ENCODE results near the gene KIAA0513.
"Not testable (repeated sequence)": the region's sequence is repeated elsewhere in the genome, so short reads cannot be mapped to it uniquely, and the experiment has no call there.

The KIAA0513 gene

DNA sequence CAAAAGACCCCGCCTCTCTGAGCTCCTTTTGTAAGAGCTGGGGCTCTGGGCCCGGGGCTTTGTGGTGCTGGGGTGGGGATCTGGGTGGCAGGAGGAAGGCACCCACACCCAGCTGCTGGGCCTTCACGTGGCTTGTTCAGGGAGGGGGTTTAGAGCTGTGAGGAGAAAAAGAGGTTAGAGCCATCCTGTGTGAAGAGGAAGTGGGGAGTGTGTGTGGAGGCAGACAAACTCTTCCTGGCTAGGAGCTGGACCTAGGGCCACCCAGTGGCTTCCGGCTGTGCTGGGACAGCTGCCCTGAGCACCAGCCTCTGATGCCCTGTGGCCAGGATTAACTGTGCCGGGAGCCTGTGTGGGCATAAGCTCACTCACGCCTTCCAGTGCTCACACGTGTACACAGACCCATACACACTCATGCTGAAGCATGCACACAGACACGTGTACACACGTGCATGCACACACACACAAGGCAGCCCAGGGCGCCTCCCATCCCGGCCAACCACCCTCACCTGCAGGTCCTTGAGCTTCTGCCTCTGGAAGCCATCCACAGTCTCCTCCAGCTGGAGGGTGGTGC, 77.3 kb downstream of the KIAA0513 start:
- DNase-seq, result peak in 17 of 58 donors; percentile 13 to 57 (median 26)

DNA sequence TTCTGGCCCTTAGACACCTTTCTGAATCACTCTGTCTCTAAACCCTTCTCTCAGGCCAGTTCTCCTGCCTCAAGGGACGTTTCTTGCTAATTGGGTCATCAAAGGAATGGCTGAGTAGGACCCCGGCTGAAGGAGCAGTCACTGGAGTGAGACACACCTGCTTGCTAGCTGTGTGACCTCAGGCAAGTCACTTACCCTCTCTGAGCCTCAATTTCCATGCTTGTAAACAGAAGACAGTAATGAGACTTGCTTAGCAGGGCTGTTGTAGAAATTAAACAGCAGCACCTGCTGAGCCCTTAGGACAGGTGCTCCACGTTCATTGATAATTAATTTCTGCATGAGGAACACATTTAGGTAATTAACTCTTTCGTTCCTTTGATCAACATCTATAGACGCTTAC, 77.9 kb downstream of the KIAA0513 start:
- no peak for DNase-seq

DNA sequence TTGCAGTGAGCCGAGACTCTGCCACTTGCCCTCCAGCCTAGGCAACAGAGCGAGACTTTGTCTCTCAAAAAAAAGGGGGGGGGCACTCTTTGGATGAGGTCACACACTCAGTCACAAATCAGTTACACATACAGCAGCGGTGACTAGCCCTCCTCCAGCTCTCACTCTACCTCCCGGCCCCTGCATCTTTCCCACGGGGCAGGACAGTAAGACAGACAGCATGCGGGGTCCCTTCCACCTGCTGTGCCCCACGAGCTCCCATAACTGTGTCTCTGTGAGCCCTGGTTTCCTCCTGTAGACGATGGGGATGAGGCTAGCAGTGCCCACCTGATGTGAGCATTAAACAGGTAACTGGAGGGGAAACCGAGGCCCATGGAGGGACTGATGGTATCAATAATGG, 79.5 kb downstream of the KIAA0513 start:
- DNase-seq, result no peak

DNA sequence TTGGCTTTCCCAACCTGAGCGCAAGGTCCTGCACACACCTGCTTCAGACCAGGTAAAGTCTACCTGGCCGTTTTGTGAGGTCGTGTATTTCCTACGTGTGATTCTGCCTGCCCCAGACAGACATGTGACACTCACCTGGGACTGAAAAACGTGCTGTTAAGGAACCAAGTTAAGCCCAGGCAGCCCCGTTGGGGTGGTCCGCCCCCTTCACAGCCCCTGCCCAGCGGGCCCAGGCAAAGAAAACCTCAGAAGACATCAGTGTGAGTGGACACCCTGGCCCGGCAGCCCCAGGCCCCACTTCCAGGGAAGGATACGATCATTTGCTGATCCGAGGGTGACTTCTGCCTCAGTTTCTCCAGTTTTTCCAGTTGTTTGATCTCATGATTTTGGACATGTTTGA, 79.9 kb downstream of the KIAA0513 start:
- no peak for DNase-seq

DNA sequence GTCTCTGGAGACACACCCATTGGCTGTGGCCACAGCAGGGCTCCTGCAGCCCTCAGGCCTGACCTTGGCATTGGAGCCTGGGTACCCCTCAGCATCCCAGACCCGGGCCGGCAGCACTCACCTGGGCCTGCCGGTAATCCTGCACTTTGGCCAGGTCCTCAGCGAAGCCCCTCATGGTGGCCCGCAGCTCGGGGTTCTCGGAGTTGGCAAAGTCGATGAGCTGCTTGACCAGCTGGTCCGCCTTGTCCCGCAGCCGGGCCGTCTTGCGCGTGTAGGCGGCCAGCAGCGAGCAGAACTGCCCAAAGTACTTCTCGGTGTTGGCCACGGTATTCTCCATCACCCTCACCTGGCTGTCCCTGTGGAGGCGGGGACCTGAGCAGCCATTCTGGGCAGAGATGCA, 82.5 kb downstream of the KIAA0513 start:
- no peak for DNase-seq

DNA sequence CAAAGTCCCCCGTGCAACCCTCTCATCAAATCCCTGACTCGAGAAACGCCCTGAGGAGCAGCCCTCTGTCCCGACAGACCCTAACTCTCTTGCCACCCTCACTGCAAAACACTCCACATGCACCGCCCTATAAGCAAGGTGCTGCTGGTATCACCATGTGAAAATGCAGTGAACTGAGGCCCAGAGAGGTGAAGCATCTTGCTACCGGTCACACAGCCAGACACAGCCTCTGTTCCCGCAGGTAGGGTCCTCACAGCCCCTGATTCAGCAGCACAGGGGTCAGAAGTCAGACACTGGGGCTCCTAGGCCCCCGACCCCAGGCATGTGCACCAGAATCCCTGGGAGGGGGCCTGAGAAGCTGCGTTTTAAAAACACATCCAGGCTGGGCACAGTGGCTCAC, 83.6 kb downstream of the KIAA0513 start:
- no peak for DNase-seq

DNA sequence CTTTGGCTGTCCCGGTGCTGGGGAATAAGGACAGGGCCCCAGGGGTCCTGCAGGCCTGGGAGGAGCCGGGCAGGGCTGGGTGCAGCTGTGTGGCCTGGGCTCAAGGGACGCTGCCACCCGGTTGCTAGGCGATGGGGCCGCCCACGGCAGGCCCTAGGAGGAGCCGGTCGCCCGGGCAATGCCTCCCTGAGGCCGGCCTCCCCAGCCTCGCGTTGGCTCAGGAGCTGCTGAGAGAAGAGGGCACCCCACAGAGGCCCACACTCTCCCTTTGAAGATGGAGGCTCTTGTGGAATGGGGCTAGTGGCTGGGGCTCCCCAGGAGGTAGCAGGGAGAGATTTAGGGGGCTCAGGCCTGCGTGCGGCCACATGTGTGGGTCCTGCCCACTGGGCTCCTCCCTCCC, 84.8 kb downstream of the KIAA0513 start, which contains the start of gene CIBAR2:
TSS of gene CIBAR2 (minus strand) at position 109 of the 400 bp plus-strand sequence. CDS start 120 bp downstream, outside the sequence.
- no peak for DNase-seq

DNA sequence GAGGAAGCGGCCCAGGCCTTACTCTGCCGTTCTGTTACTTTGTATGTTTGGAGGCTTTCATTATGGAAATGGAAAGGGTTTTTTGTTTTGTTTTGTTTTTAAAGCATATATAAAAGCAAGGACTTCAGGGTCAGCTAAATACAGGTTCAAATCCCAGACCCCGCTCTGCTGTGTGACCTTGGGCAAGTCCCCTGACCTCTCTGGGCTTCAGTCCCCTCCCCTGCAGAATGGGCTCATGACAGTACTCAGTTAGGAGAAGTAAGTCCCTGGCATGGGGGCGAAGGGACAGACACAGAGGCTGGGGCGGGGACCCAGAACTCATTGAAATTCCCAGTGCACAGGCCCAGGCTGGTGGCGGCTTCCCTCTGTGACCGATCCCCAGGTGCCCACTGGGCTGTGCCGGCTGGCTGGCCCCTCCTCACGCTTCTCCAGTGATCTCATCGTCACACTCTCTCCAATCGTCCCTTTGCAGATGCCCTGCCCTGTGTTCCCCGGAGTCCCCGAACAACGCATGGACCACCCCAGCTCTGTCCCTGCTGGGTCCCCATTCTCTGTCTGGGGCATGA, 85.7 kb downstream of the KIAA0513 start:
- DNase-seq, result no peak

DNA sequence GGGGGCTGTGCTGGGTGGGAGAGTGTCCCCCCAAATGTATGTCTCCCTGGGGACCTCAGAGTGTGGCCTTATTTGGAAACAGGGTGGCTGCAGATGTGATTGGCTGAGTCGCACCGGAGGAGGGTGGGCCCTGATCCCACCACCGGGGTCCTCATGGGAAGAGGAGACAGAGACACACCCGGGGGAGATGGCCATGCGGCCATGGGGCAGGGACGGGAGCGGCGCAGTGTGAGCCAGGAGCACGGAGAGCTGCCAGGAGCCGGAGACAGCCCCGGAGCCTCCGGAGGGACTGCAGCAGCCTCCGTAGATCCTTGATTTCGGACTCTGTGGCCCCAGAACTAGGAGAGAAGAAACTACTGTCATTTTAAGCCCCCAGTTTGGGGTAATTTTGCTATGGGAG, 86.3 kb downstream of the KIAA0513 start:
- DNase-seq, result no peak

DNA sequence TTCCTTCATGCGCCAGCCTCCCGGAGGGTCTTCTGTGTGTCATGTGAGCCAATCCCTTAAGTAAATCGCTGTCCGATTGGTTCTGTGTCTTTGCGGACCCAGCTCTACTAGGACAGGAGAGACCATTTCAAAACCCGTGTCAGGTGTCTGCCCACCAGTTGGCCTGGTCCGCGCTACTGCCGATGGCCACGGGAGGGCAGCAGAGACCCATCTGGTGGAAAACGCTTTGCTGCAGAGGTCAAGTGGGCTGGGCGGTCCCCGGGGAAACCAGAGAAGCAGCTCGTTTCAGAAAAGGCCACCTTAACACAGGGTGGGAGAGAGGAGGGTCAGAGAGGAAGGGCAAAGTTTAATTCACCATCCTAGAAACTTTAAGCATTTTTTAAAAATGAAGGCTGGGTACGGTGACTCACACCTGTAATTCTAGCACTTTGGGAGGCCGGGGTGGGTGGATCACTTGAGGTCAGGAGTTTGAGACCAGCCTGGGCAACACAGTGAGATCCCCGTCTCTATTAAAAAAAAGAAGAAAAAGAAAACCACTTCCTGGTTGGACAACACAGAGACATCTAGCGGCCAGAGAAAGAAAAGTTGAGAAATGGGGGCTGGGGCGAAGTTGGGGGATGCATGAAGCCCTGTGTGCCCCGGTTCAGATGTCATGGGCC, 87.4 kb downstream of the KIAA0513 start:
- DNase-seq, result peak in 56 of 58 donors; percentile 7 to 92 (median 62)

DNA sequence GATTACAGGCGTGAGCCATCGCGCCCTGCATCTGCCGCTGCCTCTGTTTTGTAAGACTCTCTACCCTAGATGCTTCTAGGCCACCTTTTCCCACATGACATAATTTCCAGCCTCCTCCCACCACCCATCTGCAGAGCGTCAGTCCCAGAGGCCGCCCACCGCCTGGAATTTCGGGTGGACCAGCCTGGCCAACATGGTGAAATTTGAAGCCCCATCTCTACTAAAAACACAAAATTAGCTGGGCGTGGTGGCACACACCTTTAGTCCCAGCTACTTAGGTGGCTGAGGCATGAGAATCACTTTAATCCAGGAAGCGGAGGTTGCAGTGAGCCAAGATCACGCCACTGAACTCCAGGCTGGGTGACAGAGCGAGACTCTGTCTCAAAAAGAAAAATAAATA, 89.8 kb downstream of the KIAA0513 start:
- no peak for DNase-seq

DNA sequence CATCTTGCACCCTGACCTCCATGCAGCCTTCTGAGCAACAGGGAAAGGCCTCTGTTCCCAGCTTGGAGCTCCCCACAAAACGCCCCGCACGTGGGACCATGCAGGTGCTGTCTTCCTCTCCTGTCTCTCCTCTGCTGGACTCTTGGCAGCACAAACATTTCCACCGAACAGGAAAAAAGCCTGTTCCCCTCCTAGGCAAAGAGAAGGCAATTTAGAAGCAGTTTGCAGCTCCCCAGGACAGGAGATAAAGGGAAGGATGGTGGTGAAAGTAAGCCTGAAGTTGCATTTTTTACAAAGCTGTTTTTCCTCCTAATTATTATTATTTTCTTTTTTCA, 92.4 kb downstream of the KIAA0513 start:
- DNase-seq, result no peak

DNA sequence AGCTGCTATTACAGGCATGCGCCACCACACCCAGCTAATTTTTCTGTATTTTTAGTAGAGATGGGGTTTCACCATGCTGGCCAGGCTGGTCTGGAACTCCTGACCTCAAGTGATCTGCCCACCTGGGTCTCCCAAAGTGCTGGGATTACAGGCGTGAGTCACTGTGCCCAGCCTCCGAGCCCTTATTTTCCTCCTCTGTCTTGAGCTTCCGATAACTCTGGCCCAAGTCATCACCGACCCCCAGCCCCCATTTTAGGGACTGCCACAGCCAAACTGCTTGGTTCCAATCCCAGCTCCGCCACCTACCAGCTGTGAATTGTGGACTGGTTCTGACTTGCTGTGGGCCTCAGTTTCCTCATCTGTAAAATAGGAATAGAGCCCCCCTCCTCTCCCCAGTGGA, 95.8 kb downstream of the KIAA0513 start:
- not testable (repeated sequence) for DNase-seq

DNA sequence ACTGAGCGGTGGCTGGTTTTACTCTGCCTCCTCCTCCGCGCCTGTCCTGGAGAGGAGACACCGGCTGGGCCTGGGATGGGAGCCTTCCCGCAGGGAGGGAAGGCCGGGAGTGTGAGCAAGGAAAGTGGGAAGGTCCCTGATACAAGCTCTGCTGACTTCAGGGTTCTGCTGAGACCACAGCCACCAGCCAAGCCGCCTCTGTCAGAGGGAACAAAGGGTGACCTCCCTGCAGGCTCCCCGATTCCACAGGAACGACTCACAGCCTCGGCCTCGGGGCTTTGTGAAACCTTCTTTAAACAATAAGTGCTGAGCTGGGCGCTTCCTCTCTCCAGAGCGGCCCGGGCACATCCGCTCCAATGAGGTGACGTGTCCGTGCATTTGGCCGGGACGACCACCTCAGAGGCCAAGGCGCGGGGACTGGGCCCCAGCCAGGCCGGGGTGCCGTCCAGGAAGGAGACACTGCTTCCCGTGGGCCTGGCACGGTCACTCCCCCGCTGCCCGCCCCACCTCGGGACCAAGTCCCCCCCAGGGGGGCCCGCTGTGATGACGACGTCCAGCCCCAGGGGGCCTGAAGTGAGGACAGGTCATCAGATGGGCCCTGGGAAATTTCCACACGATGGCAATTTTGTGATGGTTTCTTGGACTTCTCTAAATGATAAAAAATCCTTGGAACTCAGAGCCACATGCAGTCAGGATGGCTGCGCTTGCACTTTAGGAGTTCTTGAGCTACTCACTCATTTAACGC, 96.5 kb downstream of the KIAA0513 start:
- peak in 41 of 58 donors; percentile 10 to 78 (median 43) for DNase-seq

DNA sequence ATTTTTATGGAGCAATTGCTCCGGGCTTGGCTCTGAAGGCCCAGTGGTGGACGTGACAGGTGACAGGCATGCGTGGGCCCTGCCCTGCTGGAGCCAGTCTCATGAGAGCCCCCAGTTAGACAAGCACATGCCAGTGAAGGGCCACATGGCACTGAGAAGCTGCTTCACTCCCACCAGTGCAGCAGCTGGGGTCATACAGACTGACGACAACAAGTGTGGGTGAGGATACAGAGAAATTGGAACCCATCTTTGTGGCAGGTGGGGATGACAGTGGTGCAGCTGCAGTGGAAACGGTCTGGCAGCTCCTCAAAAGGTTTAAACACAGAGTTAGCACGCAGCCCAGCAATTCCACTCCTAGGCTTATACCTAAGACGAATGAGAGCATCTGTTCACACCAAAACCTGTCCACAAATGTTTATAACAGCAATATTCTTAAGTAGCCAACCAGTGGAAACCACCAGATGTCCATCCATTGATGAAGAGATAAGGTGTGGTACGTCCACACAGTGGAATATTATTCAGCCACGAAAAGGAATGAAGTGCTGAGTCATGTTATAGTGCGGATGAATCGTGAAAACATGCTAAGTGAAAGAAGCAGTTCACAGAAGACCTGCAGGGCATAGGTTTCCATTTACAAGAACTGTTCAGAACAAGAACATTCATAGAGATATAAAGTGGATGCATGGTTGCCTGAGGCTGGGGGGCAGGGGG, 97.2 kb downstream of the KIAA0513 start:
- DNase-seq, result no peak

DNA sequence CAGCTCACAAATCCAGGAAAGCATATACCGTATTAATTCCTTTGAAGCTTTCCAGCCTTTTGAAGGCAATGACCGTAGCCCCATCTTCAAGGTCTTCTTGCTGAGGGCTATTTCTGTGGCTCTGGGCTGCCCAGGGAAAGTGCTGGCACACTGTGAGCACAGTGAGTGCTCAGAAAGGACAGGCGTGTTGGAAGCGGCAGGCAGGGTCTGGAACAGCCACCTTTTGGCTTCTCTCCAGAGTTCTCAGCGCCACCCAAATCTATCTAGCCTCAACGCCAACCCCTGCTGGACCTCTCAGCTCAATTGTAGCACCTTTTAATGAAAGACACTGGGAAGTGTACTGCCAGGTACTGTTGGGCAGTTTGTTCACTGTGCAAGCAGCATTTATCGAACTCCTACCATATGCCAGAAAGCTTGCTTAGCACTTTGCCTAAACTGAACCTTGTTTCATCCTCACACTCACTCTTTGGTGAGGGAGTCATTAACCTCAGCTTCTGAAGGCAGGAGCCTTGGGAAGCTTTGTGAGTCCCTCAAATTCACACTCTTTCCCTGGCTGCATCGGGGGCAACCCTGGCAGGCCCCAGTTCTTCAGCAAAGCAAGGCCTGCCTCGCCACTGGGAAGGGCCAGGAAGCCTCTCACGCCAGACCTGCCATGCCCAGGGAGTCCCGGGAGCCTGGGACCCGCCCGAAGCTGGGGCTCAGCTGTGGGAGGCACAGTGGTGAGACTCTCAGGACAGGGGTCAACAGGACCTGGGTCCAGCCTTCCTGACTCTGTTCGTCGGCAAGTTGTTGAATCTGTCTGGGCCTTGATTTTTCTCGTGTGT, 98.2 kb downstream of the KIAA0513 start:
- peak in 6 of 58 donors; percentile 10 to 36 (median 27) for DNase-seq

DNA sequence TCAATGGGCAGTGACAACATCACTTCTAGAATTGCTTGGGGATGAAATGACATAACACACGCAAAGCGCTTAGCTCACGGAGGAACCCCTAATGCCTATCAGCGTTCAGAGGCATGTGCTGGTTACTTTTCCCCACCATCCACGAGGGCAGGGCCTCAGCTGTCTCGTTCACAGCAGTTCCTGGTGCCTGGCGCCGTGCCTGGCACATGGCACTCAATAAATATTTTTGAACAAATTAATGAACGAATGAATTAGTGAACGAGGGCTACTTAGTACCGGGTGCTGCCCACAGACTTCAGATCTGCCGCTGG, 98.8 kb downstream of the KIAA0513 start:
- DNase-seq, result no peak

DNA sequence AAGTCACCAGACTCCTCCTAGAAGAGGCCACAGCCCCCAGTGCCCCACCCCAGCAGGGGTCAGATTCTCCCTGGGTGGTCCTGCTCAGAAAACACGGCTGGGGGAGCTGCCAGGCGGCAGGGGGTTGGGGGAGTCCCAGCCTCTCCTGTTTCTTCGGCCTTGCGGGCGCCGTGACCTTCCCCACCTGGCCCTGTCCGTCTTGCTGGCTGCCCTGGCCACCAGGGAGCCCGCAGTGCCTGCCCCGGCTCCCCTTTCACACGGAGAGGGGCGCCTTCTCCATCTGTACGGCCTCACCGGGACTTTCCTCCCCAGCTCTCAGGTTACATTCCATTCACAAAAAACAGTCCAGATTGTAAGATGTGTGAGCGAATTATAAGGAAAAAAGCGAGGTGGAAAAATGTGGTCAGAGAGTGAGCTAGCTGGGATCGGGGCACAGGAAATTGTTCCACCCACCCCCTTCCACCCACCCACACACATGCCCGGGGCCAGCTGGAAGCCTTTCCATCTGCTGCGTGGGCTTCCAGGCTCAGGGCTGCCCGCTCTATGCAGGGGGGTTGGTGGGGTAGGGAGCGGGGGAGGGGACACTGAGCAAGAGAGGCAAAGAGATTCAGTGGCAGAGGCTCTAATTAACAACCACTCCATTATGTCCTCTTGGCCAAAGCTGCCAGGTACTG, 99.2 kb downstream of the KIAA0513 start:
- peak in 39 of 58 donors; percentile 18 to 75 (median 46) for DNase-seq

DNA sequence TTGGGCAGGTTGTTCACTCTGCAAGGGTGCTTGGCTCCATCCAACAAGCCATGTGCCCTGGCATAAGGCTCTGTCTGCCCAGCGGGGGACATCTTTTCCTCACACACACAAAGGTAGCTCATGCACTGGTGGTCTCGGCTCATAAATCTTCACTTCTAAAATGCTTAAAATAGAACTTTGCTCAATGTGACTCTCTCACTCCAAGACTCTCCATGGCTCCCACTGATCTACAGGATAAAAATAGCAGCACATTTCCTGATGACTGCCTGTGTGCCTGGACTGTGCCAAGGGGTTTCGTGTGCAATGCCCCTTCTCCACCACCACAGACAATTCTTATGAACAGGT, 99.8 kb downstream of the KIAA0513 start:
- no peak for DNase-seq

DNA sequence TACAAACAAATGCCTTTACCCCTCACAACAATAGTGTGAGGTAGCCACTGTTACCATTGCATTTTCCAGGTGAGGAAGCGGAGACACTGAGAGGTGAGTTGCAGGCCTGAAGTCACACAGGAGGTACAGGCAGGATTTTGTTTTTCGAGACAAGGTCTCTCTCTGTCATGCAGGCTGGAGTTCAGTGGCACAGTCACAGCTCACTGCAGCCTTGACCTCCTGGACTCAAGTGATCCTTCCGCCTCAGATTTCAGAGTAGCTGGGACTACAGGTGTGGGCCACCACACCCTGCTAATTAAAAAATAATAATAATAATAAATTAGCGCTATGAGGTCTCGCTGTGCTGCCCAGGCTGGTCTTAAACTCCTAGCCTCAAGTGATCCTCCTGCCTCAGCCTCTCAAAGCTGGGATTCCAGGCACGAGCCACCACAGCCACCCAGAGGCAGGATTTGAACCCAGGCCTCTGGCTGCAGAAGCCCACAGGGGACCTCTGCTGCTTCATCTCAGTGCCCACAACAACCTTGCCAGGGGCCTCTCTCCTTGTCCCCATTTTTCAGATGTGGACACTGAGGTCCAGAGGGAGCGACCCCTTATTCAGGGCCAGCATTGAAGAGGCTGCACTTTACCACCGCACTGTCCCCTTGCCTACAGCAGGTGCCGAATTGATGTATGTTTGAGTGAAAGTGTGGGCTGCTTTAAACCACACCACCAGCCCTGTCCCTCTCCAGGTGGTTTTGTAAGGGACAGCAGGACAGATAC, 100.7 kb downstream of the KIAA0513 start:
- no peak for DNase-seq

Measured in anterior cingulate cortex (tissue), 58 donors.